NCI-H345 treated with DMSO at 0.1 percent for 48 hours (cell line): ENCODE data around the gene SLC26A6.

Experiments used
- DNase-seq: peaks from one replicate; lab custom pipeline; 2025; ENCODE audit not compliant: unreplicated experiment; lab: John Stamatoyannopoulos, UW

SLC26A6 gene

DNA sequence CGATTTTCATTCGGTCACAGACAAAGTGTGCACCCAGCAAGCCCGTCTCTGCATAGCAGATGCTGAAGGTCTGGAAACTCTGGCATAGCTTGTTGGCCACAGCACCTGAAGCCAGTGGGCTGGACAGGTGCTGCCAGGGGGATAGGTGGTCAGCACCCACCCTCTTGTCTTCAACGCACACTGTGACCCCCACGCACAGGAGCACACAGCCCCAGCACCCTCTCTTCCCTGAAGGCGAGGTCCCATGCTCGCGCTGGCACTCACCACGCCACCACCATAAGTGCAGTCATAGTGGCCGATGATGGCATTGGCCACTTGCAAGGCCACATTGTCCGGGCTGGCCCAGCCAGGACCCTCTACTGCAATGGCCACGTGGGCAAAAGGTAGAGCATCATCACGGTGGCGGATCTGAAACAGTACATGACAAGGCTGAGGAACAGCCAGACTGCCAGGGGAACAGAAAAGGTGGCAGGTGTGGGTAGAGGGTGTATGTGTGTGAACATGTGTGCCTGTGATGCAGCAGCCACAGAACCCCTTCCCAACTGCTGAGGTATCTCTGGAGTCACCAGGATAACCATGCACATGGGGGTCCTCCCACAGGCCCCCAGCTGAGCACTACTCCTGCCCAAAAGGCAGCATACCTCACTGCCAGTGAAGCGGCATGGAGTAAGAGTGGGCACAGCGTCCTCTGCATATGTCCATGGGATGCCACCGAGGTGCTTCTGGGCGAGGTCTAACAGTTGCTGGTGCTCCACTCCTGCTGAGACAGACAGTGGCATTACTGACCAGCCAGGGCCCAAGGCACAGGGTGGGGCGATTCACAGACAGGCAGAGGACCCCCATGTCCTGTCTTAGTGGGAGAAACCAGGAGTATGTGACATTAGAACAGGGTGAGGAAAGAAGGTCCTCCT is 34.3 kb downstream of the SLC26A6 start:
- no peak for DNase-seq

DNA sequence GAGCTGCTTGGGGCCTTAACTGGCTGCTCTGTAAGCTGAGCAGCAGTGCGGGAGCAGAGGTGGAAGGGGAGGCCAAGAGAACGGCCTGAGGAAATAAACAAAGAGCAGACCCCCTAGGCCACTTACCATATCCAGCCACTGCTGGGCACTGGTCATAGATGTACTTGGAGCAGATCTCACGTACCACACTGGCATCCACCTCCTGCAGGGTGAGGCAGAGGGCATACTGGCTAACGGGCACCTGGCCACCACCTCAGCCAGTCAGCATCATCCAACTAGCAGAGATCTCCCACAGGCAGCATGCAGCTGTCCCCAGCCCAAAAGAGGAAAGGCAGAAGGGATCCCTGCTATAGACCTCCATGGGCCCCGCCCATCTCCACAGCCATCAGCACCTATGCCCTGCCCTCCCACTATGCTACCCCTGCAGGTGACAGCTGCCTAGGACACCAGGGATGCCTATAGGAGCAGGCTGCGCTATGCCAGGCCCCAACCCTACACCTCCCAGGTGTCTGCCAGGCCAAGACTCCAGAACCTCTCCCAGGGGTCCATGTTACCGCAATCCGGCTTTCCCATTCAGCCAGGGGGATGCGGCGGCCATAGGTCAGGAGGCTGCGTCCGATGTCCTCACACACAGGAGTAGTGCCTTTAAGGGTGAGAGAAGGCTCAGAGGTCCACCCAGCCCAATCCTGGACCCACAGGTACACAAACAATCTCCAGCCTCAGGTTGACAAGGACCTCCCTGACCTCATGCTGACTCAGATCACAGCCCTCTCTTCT is 35.6 kb downstream of the SLC26A6 start:
- no peak for DNase-seq

DNA sequence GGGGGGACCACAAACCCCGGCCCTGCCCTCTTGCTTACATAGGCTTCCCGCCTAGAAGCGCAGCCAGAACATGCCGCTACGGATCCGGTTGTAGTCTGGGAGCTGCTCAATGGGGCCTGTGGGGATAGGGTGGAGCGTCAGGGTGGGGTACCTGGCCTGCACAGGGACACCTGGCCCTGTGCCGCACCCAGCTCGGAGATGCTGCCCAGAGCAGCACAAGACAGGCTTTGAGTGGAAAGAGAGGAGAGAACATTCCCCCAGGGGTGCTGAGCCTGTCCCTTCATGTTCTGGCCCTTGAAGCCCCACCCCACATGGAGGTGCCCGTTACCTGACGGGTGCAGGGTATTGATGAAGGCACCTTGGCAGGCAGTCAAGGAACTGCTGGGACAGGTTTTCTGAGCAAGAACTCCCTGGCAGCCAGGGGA is 36.2 kb downstream of the SLC26A6 start:
- no peak for DNase-seq

DNA sequence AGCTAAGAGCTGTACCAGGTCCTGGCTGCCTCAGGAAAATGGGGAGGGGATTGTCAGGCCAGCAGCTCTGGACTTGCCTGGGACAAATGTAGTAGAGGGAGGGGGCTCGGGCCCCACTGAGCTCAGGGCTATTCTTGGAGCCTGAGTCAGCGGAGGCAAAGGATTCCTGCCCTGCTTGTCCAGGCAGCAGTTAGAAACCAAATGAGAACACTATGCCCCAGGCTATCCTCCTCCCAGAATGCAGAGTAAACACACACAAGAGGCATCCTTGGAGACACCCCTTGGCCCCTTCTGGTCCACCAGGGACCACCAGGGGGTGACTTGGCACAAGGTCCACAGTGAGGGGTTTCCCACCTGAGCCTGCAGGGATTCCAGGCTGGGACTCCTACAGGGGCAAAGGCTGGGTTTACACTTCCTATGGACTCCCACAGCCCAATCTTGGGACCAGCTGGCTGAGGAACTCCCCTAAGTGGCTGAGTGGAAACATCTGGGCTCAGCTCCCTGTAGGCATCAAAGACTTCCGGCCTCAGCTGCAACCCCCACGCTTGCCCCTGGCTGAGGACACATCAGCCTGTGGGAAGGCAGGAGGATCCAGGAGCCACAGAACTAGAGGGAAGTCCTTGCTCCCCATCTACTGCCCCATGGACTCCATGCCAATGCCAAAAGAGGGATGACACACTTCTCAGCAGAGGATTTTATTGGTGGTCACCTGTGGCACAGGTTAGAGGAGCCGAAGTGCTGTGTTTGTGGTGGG is 36.8 kb downstream of the SLC26A6 start:
- DNase-seq, result no peak

DNA sequence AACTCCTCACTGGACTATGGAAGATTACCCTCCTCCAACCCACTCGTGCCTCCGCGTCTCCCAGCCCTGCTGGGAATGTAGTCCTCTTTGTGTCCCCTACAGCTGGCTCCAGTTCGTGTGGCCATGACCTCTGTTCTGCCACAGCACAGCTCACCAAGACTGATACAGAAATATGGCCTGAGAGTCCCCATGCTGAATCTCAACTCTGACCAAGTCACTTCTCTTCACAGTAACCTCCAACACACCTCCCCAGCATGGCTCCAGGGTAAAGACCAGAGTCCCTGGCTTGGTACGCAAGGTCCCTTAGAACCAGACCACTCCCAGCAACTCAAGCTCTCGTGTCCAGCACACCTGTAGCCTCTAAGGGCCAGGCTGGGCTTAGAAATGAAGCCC is 37.9 kb downstream of the SLC26A6 start:
- no peak for DNase-seq

DNA sequence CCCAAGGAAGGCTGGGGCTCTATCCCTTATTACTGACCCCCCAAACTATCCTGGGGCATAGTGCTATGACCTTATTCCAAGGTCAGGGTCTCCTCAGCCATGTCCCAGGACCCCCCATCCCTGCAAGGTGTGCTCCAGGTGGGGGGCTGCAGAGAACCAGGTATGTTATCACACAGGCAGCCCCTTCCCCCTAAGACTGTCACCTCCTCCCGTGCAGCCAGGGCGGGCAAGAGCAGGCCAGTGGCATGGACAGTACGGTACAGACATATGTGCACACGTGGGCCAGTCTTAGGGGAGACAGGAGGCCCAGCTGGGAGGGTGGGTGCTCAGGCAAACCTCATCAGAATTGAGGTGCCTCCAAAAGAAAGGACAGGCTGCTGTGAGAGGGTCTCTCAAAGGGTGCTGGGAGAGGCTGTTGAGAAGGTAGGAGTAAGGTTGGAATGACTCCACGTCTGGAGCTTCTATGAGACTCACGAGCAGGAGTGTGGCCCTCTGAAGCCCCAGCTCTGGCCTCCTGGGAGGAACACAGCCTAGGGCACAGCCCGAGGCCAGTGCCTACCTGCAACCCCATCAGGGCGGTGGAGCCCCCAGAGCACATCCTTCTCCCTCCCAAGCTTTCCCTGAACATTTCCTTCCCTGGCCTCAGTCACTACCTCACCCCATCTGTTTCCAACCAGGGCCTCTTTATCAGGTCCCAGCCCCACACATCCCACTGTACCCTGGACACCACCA is 38.4 kb downstream of the SLC26A6 start:
- no peak for DNase-seq

DNA sequence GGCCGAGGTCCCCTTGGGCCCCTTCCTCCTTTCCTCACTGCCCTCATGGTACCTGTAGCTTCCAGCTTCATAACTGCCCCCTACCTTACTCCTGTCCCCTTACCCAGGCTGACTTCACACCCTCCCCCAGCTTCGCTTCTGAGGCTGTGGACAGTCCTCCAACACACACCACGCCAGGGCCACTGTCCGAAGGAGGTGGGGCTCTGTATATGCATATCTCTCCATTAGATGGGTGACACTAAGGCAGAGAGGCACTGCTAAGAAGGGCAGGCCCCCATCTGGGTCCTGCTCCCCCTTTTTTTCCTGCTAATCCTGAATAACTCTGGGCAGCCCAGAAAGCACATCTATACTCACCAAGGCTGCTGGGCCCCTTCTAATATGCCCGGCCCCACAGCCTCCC is 39.1 kb downstream of the SLC26A6 start:
- no peak for DNase-seq

DNA sequence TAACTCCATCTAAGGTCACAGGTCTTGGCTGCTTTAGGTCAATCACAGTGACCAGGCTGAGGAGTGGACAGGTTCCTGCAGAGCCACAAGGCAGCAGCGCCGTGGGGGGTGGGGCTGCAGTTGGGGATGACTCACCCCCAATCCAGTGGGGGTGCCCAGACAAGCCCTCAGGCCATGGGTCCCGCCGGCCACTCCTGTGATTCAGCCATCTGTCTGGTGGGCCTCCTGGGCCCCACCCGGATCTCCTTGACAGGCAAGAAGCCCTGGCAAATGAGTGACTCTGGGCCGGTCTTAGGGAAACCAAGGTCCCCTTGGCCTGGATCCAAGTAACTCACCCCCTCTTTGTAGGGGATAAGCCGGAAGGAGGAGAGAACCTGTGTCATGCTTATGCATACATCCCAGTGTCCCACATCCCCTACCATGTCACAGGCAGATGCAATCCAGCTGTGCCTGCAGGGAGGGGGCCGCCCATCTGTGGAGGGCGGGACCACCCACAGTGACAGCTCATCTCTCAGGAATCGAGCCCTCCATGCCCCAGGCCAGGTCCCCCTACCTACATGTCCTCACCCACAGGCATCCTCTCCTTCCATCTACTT is 39.6 kb downstream of the SLC26A6 start:
- no peak for DNase-seq

DNA sequence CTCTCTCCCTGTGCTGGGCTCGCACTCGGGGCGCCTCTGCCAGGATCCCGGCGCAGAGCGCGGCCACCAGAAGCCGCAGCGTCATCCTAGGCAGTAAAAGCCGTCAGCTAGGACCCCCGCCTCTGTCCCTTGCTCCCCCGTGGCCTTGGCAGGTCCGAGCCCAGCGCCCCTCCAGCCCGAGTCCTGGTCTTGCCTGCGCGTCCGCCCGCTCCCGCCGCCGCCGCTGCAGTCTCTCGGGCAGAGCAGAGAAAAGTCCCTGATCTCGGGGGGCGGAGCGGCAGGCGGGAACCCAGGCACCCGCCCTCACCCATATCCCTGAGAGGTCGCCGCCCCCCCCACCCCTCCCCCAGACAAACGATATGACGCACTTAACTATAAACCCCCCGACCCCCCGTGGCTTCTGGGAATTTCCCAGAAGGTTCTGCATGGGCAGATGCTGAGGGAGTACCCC is 40.2 kb downstream of the SLC26A6 start, which contains the start of gene COL7A1:
Gene COL7A1 (minus strand): TSS at position 255 of the 451 bp plus-strand sequence. CDS start 170 bp downstream, at position 85.
- DNase-seq, result no peak

DNA sequence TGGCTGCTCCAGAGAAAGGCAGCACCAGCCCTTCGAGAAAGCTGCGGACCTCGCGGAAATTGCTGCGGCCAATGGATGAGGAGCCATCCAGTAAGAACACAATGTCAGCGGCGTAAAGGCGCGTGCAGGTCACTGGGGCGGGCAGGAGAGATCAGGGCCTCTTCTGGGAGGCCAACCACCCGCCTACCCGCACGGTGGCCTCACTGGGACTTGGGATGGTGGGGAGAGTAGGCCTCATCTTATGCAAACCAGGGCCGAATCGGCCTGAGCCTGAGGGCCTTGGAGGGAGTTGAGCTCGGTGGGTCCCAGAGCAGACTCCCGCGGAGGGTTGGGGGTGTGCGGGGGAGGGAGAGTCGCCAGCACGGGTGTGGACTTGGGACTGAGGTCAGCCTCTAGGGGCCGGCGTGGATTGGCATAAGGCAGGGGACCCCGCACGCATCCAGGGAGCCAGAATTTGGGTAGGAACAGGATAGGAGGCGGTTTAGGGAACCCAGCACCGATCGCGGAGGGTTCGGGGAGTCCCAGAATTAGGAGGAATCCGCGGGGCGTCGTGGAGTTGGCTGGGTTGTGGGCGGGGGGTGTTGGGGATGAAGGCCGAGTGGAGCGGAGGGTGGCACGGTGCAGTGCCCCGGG is 40.7 kb downstream of the SLC26A6 start:
- no peak for DNase-seq

DNA sequence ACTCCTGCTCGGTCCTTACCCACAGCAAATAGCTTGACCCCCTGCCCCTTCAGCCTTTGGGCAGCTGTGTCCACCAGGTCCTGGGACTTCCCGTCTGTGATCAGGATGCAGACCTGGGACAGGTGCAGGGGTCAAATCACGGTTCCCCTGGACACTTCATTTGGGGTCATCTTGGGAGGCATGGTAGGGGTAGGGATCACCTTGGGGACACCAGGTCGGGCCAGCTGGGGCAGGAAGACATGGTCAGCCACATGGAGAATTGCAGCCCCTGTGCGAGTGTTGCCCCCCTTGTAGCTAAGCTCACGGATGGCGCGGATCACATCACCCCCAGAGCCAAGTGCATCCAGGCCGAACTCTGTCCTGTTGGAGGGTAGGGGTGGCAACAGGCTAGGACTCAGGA is 41.9 kb downstream of the SLC26A6 start:
- no peak for DNase-seq

DNA sequence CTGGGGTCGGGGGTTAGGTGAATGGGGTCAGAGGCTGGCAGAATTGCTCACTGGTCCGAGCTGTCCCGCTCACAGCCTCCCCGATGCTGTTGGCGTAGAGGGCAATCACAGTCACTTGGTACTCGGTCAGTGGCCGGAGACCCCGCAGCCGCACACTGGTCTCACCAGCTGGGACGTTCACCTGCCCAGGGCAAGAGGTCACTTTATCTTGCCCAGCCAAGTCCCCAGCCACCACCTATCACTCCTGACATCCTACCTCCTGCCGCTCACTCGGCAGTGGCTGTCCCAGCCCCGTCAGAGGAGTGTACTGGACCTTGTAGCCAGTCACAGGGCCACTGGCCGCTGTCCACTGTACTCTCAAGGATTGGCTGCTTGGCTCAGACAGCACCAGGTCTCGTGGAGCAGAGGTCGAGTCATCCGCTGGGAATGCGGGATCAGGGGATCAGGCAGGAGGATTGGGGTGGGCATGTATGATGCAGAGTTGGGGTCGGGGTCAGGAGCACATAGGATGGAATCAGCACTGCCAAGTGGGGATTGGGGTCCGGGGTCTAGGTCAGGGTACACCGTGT is 42.7 kb downstream of the SLC26A6 start:
- DNase-seq, result no peak

DNA sequence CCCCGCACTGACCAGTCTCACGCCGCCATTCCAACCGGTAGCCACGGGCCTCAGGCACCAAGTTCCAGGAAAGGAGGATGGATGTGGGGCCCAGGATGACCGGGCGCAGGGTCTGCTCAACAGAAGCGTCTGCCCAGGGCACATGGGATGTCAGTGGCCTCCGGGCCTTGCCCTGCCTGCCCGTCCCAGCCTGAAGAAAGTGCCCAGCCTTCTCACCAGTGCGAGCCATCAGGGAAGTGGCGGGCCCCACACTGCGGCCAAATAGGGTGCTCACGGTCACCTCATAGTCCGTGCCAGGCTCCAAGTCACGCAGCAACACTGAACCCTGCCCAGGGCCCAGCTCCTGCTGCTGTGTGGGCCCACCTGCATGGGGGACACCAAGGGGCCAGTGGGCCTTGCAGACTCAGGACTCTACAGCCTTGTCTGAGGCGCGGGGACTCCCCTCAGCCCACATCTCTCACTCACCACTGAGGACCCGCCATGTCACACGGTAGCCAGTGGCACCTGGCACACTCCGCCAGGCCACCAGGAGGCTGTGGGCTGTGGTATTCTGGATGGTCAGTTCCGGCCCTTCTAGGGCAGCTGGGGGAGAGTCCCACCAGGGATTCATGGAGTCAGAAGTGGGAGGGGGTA is 43.3 kb downstream of the SLC26A6 start:
- DNase-seq, result no peak

DNA sequence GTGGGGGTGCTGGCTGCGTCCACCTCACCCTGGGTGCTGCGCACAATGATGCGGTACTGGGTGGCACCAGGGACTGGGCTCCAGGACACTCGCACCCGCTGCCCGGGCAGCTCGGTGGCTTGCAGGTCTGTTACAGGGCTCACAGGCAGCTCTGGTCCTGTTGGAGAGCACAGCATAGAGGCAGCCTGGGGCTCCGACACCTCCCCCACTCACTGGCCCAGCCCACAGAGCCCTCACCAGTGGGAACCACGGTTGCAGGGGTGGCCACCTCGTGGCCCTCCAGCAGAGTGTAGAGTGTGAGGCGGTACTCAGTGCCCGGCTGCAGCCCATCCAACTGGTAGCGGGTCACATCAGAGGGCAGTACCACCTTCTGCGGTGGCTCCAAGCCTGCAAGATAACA is 43.8 kb downstream of the SLC26A6 start:
- no peak for DNase-seq

DNA sequence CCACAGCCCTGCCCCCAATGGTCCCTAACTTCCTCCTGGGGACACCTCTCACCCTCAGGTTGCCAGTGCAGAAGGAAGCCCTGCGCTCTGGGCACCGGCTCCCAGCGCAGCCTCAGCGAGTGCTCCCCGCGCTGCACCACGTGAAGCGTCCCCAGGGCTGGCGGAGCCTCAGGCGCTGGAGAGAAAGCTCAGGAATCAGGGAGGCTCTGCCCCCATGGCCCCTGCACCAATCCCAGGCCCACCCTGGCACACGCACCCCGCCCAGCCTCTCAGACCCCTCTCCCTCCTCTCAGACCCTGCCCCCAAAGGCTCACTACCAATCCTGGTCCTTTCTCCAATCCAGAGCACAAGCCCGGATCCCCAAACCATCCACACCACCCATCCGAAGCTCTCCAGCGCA is 47.0 kb downstream of the SLC26A6 start:
- no peak for DNase-seq

DNA sequence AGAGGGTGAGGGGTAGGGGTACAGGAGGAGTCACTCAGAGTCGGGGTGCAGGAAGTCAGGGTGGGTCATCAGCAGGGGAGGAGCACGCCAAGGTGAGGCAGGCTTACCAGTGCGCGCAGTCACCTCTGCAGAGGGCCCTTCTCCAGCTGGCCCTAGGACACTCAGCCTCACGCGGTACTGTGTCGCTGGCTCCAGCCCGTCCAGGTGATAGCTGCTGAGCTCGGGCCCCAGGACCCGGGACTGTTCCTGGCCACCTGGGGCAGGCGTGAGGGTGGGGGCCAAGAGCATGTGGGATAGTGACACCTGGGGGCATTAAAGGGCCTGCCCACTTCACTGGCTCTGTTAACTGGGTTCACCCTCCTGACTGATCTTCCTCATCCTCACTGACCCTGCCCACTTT is 47.6 kb downstream of the SLC26A6 start:
- no peak for DNase-seq

DNA sequence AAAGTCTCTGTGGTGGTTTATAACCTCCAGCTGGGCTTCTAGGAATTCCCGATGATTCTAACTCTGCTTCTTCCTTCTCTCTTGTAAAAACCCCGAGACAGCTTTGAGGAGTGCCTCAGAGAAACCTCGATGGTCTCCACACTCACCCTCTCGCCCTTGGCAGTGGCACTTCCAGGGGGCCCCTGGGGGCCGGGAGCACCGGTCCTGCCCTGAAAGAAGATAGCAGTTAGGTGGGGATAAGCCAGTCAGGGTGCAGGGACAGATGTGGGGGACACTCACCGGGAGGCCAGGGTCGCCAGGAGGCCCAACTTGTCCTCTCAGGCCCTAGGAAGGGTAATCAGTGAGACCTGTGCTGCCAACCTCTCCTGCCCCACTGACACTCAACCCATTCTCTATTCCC is 49.9 kb downstream of the SLC26A6 start:
- DNase-seq, result no peak

DNA sequence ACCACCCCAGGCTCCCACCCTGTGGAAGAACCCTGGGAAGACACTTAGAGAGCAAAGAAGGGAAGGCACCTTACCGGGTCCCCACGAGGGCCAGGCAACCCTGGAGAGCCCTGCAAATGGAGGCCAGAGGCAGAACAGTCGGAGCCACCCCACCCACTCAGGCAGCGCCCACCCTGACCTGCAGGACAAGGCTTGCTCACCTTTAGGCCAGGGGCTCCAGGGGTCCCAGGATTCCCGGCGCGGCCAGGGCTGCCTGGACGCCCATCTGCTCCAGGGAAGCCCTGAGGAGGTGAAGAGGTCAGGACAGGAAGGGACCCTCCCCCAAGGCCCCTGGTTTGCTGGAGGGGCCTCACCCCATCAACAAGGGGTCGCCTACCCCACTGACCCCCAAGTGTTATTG is 50.4 kb downstream of the SLC26A6 start:
- DNase-seq, result no peak
